ENCODE results near the gene CLEC19A. TPM values are rescaled to one million over a fixed set of nuclear protein-coding genes. Genes with fewer than 3 reads are reported as not detected.

CLEC19A gene
- total RNA-seq, 1 donor from 2014 or later, result not detected

GRCh38 chr16:19289811-19290485, 4.4 kb downstream of the CLEC19A start:
- no peaks in the 10 kb centered on the region for H3K27me3 Mint-ChIP-seq (ENCODE audit: unreplicated experiment)
- no peaks in the 10 kb centered on the region for H3K9me3 Mint-ChIP-seq (ENCODE audit: unreplicated experiment)
- H3K36me3 Mint-ChIP-seq (ENCODE audit: low read depth, unreplicated experiment), result no peaks in the 10 kb centered on the region
- no peak overlapping the region for H3K27ac Mint-ChIP-seq (ENCODE audit: unreplicated experiment)
- TF ChIP-seq CTCF (IDR thresholded peaks at IDR 0.05; ENCODE audit: unreplicated experiment), result no peak
- H3K4me1 Mint-ChIP-seq (ENCODE audit: unreplicated experiment), result peaks cover 8% of the 10 kb centered on the region
- no peak overlapping the region for H3K4me3 Mint-ChIP-seq (ENCODE audit: unreplicated experiment)
- no peak for DNase-seq (ENCODE audit: low spot score)

DNA sequence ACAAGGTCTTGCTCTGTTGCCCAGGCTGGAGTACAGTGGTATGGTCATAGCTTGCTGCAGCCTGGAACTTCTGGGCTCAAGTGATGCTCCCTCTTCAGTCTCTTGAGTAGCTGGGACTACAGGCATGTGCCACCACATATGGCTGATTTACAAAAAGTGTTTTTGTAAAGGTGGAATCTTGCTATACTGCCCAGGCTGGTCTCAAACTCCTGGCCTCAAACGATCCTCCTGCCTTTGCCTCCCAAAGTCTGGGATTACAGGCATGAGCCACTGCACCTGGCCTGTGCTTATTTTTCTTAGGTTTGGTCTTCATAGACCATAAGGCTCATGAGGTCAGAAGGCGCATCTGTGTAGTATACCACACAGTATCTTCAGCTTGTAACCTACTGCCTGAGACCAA, 5.3 kb downstream of the CLEC19A start:
- DNase-seq (ENCODE audit: low spot score), result no peak
- Mint-ChIP-seq H3K4me3 (ENCODE audit: unreplicated experiment) (no peak overlapping the region), H3K36me3 (ENCODE audit: low read depth, unreplicated experiment) (no peaks in the 10 kb centered on the region), H3K9me3 (ENCODE audit: unreplicated experiment) (no peaks in the 10 kb centered on the region), H3K27me3 (ENCODE audit: unreplicated experiment) (no peaks in the 10 kb centered on the region), H3K4me1 (ENCODE audit: unreplicated experiment) (peaks cover 8% of the 10 kb centered on the region), H3K27ac (ENCODE audit: unreplicated experiment) (peak overlapping the region; percentile 38)
- TF ChIP-seq CTCF (IDR thresholded peaks at IDR 0.05; ENCODE audit: unreplicated experiment), result no peak

DNA sequence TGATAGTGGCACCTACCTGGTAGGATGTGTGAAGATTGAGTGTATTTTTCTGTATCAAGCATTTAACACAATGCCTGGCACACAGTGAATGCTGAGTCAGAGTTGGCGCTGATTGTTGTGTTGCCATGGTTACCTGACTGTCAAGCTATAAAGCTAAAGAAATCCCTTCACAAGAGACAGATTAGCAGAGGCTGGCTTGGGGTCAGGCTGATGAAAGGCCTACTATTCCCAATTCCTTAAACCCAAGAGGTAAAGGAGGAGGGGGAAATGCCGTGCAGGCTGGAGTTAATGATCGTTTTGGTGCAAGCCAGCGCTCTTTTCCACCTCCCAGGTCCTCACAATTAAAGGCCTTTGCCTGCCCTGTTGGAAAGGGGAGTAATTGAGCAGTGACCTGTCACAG, 5.9 kb downstream of the CLEC19A start:
- TF ChIP-seq CTCF (IDR thresholded peaks at IDR 0.05; ENCODE audit: unreplicated experiment), result no peak
- peaks cover 8% of the 10 kb centered on the region for H3K4me1 Mint-ChIP-seq (ENCODE audit: unreplicated experiment)
- H3K4me3 Mint-ChIP-seq (ENCODE audit: unreplicated experiment), result no peak overlapping the region
- no peaks in the 10 kb centered on the region for H3K27me3 Mint-ChIP-seq (ENCODE audit: unreplicated experiment)
- peak overlapping the region; percentile 51 for H3K27ac Mint-ChIP-seq (ENCODE audit: unreplicated experiment)
- no peaks in the 10 kb centered on the region for H3K36me3 Mint-ChIP-seq (ENCODE audit: low read depth, unreplicated experiment)
- H3K9me3 Mint-ChIP-seq (ENCODE audit: unreplicated experiment), result no peaks in the 10 kb centered on the region
- no peak for DNase-seq (ENCODE audit: low spot score)

DNA sequence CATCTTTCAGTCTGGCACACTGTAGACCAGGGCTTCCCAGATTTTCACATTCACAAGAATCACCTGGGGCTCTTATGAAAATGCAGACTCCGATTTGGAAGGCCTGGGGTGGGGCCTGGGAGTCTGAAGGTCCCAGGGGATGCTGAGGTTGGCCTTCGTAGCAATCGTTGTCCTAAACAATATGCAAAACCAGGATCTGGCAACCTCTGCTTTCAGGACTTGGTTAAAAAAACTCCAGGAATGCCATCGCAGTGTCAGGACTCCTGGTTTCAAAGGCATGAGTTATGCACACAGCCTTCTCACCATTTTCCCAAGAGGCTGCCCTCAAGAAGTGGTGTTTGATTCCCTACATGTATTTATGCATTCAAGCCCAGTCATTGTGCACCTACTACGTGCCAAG, 6.7 kb downstream of the CLEC19A start:
- DNase-seq (ENCODE audit: low spot score), result no peak
- Mint-ChIP-seq H3K27ac (ENCODE audit: unreplicated experiment) (no peak overlapping the region), H3K27me3 (ENCODE audit: unreplicated experiment) (no peaks in the 10 kb centered on the region), H3K4me3 (ENCODE audit: unreplicated experiment) (no peak overlapping the region), H3K36me3 (ENCODE audit: low read depth, unreplicated experiment) (no peaks in the 10 kb centered on the region), H3K9me3 (ENCODE audit: unreplicated experiment) (no peaks in the 10 kb centered on the region), H3K4me1 (ENCODE audit: unreplicated experiment) (peaks cover 8% of the 10 kb centered on the region)
- no peak for TF ChIP-seq CTCF (IDR thresholded peaks at IDR 0.05; ENCODE audit: unreplicated experiment)

- DNase-seq (ENCODE audit: low spot score), result peak; percentile 8
- no peak for TF ChIP-seq CTCF (IDR thresholded peaks at IDR 0.05; ENCODE audit: unreplicated experiment)
- Mint-ChIP-seq H3K9me3 (ENCODE audit: unreplicated experiment) (no peaks in the 10 kb centered on the region), H3K4me3 (ENCODE audit: unreplicated experiment) (no peak overlapping the region), H3K27ac (ENCODE audit: unreplicated experiment) (peak overlapping the region; percentile 6), H3K4me1 (ENCODE audit: unreplicated experiment) (peaks cover 8% of the 10 kb centered on the region), H3K36me3 (ENCODE audit: low read depth, unreplicated experiment) (no peaks in the 10 kb centered on the region), H3K27me3 (ENCODE audit: unreplicated experiment) (no peaks in the 10 kb centered on the region)
These were observed 8.7 kb downstream of the CLEC19A start for GRCh38 chr16:19294156-19294649.
